Adrenal gland (tissue), 5 donors: ENCODE measurements around the gene EIF4E1B.

Experiments used
- POLR2A ChIP-seq, 2 donors: fragments of 450-650 bp; IDR thresholded peaks; one replicate each; pipeline ENCODE4 v1.6.1; 2017; ENCODE audit warnings: antibody characterized with exemption in 2 of 2, mild to moderate bottlenecking in 2 of 2, moderate library complexity in 1 of 2
- TF ChIP-seq, protein P1 (sequence below), 6 experiments: fragments of 450-650 bp in 4 of 6; fragments of 200-600 bp in 2 of 6; sonication (generic) in 1 of 6; IDR thresholded peaks; 1 replicate in 5 of 6; 2 replicates in 1 of 6; pipeline versions ENCODE4 v1.5.1 to v1.8.0; 2016 to 2021; ENCODE audit warnings: antibody characterized with exemption in 6 of 6, mild to moderate bottlenecking in 2 of 6, moderate library complexity in 1 of 6
- donor health status: DM: no; HTN: no; CAD: no.

DNA sequence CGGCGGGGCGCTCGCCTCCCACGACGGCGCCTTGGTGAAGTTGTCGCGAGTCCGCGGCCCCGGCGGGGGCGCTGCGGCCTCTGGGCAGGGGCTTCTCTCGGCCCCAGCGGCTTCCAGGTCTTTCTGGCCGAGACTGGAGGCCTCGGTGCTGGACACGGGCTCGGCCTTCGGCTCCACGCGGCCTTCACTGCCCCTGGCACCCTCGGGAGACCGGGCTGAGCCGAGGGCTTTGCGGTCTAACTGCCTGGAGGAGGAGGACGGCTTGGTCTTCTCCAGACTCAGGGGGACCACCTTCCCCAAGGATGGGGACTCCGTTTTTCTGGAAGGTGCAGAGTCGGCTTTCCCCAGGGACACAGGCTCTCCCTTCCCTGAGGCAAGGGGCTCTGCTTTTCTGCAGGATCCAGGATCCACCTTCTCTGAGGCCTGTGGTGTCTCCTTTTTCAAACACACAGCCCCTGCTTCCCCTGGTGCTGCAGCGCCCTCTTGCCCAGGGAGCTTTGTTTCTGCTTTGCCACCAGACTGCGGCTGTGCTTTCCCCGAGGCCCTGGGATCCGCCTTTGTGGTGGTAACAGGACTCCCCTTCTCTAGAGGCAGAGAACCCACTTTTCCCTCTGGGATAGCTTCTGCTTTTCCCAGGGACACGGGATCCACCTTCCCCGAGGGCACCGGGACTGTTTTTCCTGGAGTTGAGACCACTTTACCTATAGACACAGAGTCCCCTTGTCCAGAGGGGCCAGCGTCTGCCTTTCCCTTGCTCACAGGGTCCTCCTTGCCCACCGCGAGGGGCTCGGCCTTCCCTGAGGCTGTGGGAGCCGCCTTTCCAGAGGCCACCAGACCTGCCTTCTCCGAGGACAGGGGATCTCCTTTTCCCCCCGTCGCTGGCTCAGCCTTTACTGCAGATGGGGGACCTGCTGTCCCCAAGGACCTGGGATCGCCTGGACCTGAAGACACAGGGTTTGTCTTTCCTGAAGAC lies 32.8 kb upstream of the EIF4E1B start:
- TF ChIP-seq POLR2A (IDR thresholded peaks at IDR 0.05), result no peak
- TF ChIP-seq, protein P1, sequence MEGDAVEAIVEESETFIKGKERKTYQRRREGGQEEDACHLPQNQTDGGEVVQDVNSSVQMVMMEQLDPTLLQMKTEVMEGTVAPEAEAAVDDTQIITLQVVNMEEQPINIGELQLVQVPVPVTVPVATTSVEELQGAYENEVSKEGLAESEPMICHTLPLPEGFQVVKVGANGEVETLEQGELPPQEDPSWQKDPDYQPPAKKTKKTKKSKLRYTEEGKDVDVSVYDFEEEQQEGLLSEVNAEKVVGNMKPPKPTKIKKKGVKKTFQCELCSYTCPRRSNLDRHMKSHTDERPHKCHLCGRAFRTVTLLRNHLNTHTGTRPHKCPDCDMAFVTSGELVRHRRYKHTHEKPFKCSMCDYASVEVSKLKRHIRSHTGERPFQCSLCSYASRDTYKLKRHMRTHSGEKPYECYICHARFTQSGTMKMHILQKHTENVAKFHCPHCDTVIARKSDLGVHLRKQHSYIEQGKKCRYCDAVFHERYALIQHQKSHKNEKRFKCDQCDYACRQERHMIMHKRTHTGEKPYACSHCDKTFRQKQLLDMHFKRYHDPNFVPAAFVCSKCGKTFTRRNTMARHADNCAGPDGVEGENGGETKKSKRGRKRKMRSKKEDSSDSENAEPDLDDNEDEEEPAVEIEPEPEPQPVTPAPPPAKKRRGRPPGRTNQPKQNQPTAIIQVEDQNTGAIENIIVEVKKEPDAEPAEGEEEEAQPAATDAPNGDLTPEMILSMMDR (IDR thresholded peaks at IDR 0.05), result no peak
